SK-N-SH treated with all-trans-retinoic acid at 6 μM for 48 hours (cell line): ENCODE data around the gene GEMIN7.

Experiments used
- ARNTL ChIP-seq: fragments of 450-650 bp; formaldehyde crosslinking; IDR thresholded peaks from 2 replicates; pipeline ENCODE4 v1.5.0; 2020; ENCODE audit warnings: low read depth, mild to moderate bottlenecking, moderate library complexity, borderline replicate concordance
- TOX ChIP-seq: fragments of 250-450 bp; sonication (Bioruptor Pico); IDR thresholded peaks from 2 replicates; pipeline ENCODE4 v1.8.0; 2021; ENCODE audit warnings: mild to moderate bottlenecking, moderate library complexity, borderline replicate concordance
- TF ChIP-seq, protein P1 (sequence below): fragments of 250-450 bp; sonication (Bioruptor Pico); IDR thresholded peaks from 2 replicates; pipeline ENCODE4 v1.8.0; 2020; ENCODE audit warnings: mild to moderate bottlenecking, moderate library complexity, borderline replicate concordance

DNA sequence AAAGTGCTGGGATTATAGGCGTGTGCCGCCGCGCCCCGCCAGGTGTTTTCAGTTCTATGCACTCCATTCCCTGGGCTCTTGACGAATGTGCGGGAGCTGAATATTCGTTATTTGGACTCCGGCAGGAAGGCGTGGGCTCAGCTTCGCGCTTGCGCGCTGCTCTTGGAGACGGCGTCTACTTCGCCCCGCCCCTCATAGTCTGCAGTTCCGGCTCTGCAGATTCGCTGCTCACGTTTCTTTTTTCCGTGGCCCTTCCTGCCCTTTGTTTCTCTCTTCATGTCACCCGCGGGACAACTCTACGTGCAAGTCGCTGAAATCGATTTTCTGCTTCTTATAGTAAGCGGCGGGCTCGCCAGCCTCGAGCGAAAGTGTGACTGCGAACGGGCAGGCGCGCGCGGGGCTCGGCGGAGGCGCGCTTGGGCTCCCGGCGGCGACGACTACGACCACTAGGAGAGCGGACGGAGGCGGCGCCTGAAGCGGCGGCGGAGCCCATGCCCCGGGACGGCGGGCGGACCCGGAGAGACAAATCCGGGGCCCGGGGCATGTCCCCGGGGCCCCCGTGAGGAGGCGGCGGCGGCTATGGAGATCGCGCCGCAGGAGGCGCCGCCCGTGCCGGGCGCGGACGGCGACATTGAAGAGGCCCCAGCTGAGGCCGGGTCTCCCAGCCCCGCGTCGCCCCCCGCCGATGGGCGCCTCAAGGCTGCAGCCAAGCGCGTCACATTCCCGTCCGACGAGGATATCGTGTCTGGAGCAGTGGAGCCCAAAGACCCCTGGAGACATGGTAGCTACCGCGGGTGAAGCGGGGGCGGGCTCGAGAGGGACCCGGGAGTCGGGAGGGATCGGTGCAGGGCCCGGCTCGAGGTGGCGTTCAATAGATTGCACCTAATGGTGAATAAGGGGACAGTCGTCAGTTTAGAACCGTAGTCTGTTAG is 14.0 kb downstream of the GEMIN7 start, which contains the start of gene PPP1R37:
- TF ChIP-seq, protein P1, sequence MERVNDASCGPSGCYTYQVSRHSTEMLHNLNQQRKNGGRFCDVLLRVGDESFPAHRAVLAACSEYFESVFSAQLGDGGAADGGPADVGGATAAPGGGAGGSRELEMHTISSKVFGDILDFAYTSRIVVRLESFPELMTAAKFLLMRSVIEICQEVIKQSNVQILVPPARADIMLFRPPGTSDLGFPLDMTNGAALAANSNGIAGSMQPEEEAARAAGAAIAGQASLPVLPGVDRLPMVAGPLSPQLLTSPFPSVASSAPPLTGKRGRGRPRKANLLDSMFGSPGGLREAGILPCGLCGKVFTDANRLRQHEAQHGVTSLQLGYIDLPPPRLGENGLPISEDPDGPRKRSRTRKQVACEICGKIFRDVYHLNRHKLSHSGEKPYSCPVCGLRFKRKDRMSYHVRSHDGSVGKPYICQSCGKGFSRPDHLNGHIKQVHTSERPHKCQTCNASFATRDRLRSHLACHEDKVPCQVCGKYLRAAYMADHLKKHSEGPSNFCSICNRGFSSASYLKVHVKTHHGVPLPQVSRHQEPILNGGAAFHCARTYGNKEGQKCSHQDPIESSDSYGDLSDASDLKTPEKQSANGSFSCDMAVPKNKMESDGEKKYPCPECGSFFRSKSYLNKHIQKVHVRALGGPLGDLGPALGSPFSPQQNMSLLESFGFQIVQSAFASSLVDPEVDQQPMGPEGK (CRISPR knock-in tag): no peak
- no peak for TF ChIP-seq ARNTL (CRISPR knock-in tag)
- TF ChIP-seq TOX (CRISPR knock-in tag): no peak
